Upper lobe of right lung (tissue), 1 donor: ENCODE measurements around the gene MYO1E. TPM values are rescaled to one million over a fixed set of nuclear protein-coding genes. Genes with fewer than 3 reads are reported as not detected.

Experiments used
- ATAC-seq: fragments of 200-7000 bp; cut with Tn5 transposase; one replicate; pipeline ENCODE4 v1.9.1; 2020; ENCODE audit warnings: mild to moderate bottlenecking, moderate library complexity
- DNase-seq: peaks from one replicate; pipeline ENCODE4 v3.0.0-alpha.2; 2020
- H3K27ac ChIP-seq: fragments of 200-600 bp; one replicate; pipeline ENCODE4 v1.8.0; 2022
- H3K27me3 ChIP-seq: fragments of 200-600 bp; one replicate; pipeline ENCODE4 v1.8.0; 2022; ENCODE audit warnings: mild to moderate bottlenecking
- H3K36me3 ChIP-seq: fragments of 200-600 bp; one replicate; pipeline ENCODE4 v1.8.0; 2022
- H3K4me1 ChIP-seq: fragments of 200-600 bp; one replicate; pipeline ENCODE4 v1.8.0; 2022
- H3K4me3 ChIP-seq: fragments of 200-600 bp; one replicate; pipeline ENCODE4 v1.8.0; 2022; ENCODE audit warnings: mild to moderate bottlenecking
- H3K9me3 ChIP-seq: fragments of 200-600 bp; one replicate; pipeline ENCODE4 v1.8.0; 2022
- CTCF ChIP-seq: fragments of 200-600 bp; IDR thresholded peaks from one replicate; pipeline ENCODE4 v1.8.0; 2022; ENCODE audit warnings: antibody characterized with exemption
- intact Hi-C: fragments of 100-400 bp; cut with DNase I; formaldehyde crosslinking; loops from one replicate; pipeline ENCODE4 v1.11.0; 2022
- total RNA-seq: library from RNA; stranded (reverse); fragmentation: NEBNext Ultra II Directional; extraction: Animal tissue kit (Norgen Biotek cat#: 25700); gene quantifications from one replicate; pipeline ENCODE4 v1.2.1, GENCODE V29; 2021
- donor health status: DM: no; HTN: yes; CAD: no; lungs with severe emphysema.

Gene MYO1E
- total RNA-seq, 1 donor from 2014 or later: 98.4 TPM

GRCh38 chr15:59354417-59355031, 18.1 kb downstream of the MYO1E start:
- ATAC-seq (no peak), DNase-seq (no peak)
- no peak overlapping the region for H3K4me3 ChIP-seq
- no peaks in the 10 kb centered on the region for H3K27me3 ChIP-seq
- peaks cover 34% of the 10 kb centered on the region for H3K4me1 ChIP-seq
- intact Hi-C loops: no loop called here
- H3K36me3 ChIP-seq: no peaks in the 10 kb centered on the region
- H3K27ac ChIP-seq: no peak overlapping the region
- H3K9me3 ChIP-seq: no peaks in the 10 kb centered on the region
- no peak for TF ChIP-seq CTCF

- intact Hi-C loops: no loop called here
- H3K4me3 ChIP-seq: no peak overlapping the region
- no peak for TF ChIP-seq CTCF
- no peak overlapping the region for H3K27ac ChIP-seq
- H3K36me3 ChIP-seq: no peaks in the 10 kb centered on the region
- ATAC-seq (no peak), DNase-seq (no peak)
- no peaks in the 10 kb centered on the region for H3K27me3 ChIP-seq
- no peaks in the 10 kb centered on the region for H3K9me3 ChIP-seq
- H3K4me1 ChIP-seq: peaks cover 37% of the 10 kb centered on the region
Measured at GRCh38 chr15:59353994-59354416, 18.7 kb downstream of the MYO1E start.

- Histone ChIP-seq H3K27me3 (no peaks in the 10 kb centered on the region), H3K27ac (no peak overlapping the region), H3K4me1 (peaks cover 37% of the 10 kb centered on the region), H3K4me3 (no peak overlapping the region), H3K36me3 (no peaks in the 10 kb centered on the region), H3K9me3 (no peaks in the 10 kb centered on the region)
- intact Hi-C loops: no loop called here
- TF ChIP-seq CTCF: no peak
- no peak for ATAC-seq
- no peak for DNase-seq
Measured at GRCh38 chr15:59352683-59353082, 20.0 kb downstream of the MYO1E start.

- Histone ChIP-seq H3K9me3 (no peaks in the 10 kb centered on the region), H3K4me1 (peaks cover 37% of the 10 kb centered on the region), H3K4me3 (no peak overlapping the region), H3K36me3 (no peaks in the 10 kb centered on the region), H3K27ac (no peak overlapping the region), H3K27me3 (no peaks in the 10 kb centered on the region)
- intact Hi-C loops: no loop called here
- ATAC-seq (peak; percentile 69), DNase-seq (no peak)
- no peak for TF ChIP-seq CTCF
Measured at GRCh38 chr15:59352189-59352588, 20.5 kb downstream of the MYO1E start.

GRCh38 chr15:59350421-59350732, 22.3 kb downstream of the MYO1E start:
- no peaks in the 10 kb centered on the region for H3K27me3 ChIP-seq
- peaks cover 41% of the 10 kb centered on the region for H3K4me1 ChIP-seq
- DNase-seq: no peak
- H3K9me3 ChIP-seq: no peaks in the 10 kb centered on the region
- ATAC-seq: no peak
- no peak for TF ChIP-seq CTCF
- intact Hi-C loops: no loop called here
- H3K4me3 ChIP-seq: no peak overlapping the region
- H3K36me3 ChIP-seq: no peaks in the 10 kb centered on the region
- peak overlapping the region; percentile 43 for H3K27ac ChIP-seq
